ENCODE data around the gene GPER1.

GPER1 gene

GRCh38 chr7:1053816-1054370 is 34.0 kb upstream of the GPER1 start:
- no peak for DNase-seq (ENCODE audit: low spot score)

- no peak for DNase-seq (ENCODE audit: low spot score)
These were observed 33.5 kb upstream of the GPER1 start for GRCh38 chr7:1054438-1054837.

GRCh38 chr7:1054861-1055450 is 33.0 kb upstream of the GPER1 start:
- no peak for DNase-seq (ENCODE audit: low spot score)

- no peak for DNase-seq (ENCODE audit: low spot score)
These were observed 32.4 kb upstream of the GPER1 start for GRCh38 chr7:1055491-1055955.

- DNase-seq (ENCODE audit: low spot score): no peak
These were observed 31.7 kb upstream of the GPER1 start for GRCh38 chr7:1055956-1056784.

GRCh38 chr7:1056785-1057410 is 31.0 kb upstream of the GPER1 start:
- no peak for DNase-seq (ENCODE audit: low spot score)

GRCh38 chr7:1057416-1058291 is 30.3 kb upstream of the GPER1 start:
- no peak for DNase-seq (ENCODE audit: low spot score)

GRCh38 chr7:1058311-1058710 is 29.6 kb upstream of the GPER1 start:
- DNase-seq (ENCODE audit: low spot score): no peak

- peak; percentile 62 for DNase-seq (ENCODE audit: low spot score)
These were observed 29.1 kb upstream of the GPER1 start for GRCh38 chr7:1058821-1059199.

- DNase-seq (ENCODE audit: low spot score): no peak
These were observed 28.5 kb upstream of the GPER1 start for GRCh38 chr7:1059200-1060091.

GRCh38 chr7:1060315-1061072 is 27.4 kb upstream of the GPER1 start:
- peak; percentile 28 for DNase-seq (ENCODE audit: low spot score)

GRCh38 chr7:1061180-1061579 is 26.7 kb upstream of the GPER1 start:
- DNase-seq (ENCODE audit: low spot score): no peak

GRCh38 chr7:1062296-1063294 is 25.3 kb upstream of the GPER1 start:
- DNase-seq (ENCODE audit: low spot score): no peak

GRCh38 chr7:1063361-1063760 is 24.6 kb upstream of the GPER1 start:
- no peak for DNase-seq (ENCODE audit: low spot score)

- DNase-seq (ENCODE audit: low spot score): no peak
These were observed 23.3 kb upstream of the GPER1 start for GRCh38 chr7:1064581-1064980.

GRCh38 chr7:1065263-1065584 is 22.7 kb upstream of the GPER1 start:
- DNase-seq (ENCODE audit: low spot score): no peak

GRCh38 chr7:1065585-1066241 is 22.2 kb upstream of the GPER1 start:
- DNase-seq (ENCODE audit: low spot score): peak; percentile 96

- DNase-seq (ENCODE audit: low spot score): no peak
These were observed 21.7 kb upstream of the GPER1 start for GRCh38 chr7:1066242-1066588.

GRCh38 chr7:1068013-1068412 is 19.9 kb upstream of the GPER1 start:
- DNase-seq (ENCODE audit: low spot score): no peak

All from AG20443 (cell line).